ENCODE results near the gene MACROD1. TPM values are rescaled to one million over a fixed set of nuclear protein-coding genes. Genes with fewer than 3 reads are reported as not detected.

The MACROD1 gene
- total RNA-seq, 2 experiments from 2014 or later: 6.0 to 6.3 TPM

DNA sequence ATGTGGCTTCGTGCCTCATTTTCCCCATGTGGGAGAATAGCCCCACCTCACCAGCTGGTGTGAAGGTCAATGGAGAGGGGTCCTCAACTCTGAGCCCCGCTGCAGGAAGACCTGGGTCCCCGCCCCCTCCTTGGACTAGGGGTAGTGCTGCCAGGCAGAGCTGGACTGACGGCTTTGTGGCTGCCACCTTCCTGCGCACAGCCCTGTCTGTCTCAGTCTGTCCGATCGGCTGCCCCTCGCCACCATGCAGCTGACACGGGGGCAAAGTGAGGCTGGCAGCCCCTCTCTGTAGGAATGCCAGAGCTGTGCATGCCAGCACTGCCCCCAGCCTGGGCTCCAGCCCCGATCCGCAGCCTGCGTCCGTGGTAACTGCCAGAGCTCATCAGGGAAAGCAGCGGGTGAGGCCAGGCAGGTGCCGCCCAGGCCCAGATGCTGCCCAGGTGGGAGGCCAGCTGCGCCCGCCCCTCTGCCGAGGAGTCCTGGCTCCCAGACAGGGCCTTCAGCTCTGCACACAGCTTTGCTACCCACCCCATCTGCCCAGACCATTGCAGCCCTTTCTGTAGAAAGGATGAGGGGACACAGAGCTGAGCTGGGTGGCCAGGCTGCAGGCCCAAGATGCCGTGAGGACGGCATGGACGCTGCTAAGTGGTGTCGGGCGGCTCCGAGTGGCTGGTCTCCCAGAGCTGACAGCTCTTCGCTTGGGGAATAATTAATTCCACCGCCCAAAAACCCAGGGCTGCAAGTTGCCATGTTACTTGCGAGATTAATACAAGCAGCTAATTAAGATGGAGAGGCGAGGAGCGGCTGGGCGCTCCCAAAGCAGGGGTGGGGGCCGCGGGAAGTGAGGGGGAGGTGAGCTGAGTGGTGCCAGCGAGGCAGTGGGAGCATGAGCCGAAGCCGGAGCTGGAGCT lies 149.7 kb downstream of the MACROD1 start:
- no peaks in the 10 kb centered on the region for H3K4me1 ChIP-seq (ENCODE audit: insufficient read depth, low read length)
- intact Hi-C loops (cut with DNase I, micrococcal nuclease): no loop called here
- TF ChIP-seq, protein P1, sequence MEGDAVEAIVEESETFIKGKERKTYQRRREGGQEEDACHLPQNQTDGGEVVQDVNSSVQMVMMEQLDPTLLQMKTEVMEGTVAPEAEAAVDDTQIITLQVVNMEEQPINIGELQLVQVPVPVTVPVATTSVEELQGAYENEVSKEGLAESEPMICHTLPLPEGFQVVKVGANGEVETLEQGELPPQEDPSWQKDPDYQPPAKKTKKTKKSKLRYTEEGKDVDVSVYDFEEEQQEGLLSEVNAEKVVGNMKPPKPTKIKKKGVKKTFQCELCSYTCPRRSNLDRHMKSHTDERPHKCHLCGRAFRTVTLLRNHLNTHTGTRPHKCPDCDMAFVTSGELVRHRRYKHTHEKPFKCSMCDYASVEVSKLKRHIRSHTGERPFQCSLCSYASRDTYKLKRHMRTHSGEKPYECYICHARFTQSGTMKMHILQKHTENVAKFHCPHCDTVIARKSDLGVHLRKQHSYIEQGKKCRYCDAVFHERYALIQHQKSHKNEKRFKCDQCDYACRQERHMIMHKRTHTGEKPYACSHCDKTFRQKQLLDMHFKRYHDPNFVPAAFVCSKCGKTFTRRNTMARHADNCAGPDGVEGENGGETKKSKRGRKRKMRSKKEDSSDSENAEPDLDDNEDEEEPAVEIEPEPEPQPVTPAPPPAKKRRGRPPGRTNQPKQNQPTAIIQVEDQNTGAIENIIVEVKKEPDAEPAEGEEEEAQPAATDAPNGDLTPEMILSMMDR (IDR thresholded peaks at IDR 0.05): no peak

DNA sequence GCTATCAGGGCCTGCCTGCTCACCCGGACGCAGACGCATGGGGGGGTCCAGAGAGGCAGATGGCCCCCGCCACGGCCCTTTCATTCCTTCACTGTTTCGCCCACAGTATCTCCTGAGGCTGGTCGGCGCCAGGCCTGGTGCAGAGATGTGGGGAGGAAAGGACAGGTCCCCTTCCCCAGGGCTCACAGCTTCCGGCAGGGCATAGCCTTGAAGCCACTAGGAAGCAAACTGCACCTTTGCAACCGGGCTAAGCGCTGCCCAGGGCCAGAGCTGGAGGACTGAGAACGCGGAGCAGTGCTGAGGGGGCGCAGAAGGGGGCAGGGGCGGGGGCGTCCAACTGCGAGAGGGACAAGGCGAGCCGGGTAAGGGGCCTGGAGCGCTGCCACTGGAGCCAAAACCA lies 150.4 kb downstream of the MACROD1 start:
- H3K4me3 Mint-ChIP-seq: no peak overlapping the region
- CTCF ChIA-PET: no interaction called here

More for the DNA sequence above, 149.7 kb downstream of the MACROD1 start:
- H3K27ac Mint-ChIP-seq: no peak overlapping the region
- POLR2A ChIA-PET: interaction anchor here (0.7 kb wide), 1 partner anchor 12 kb away, joined by 3 read pairs; no protein-coding TSS in a partner anchor
- peaks cover 2% of the 10 kb centered on the region for H3K27me3 Mint-ChIP-seq
- CTCF ChIA-PET: no interaction called here
- H3K9me3 ChIP-seq (ENCODE audit: control insufficient read depth in 1 of 2, insufficient read depth in 1 of 2, low read length in 2 of 2): peaks cover 0 to 6% of the 10 kb centered on the region in 2 experiments
- H3K27me3 ChIP-seq (ENCODE audit: control insufficient read depth in 1 of 2, insufficient read depth in 2 of 2, low read length in 2 of 2): no peaks in the 10 kb centered on the region
- H3K4me3 Mint-ChIP-seq: no peak overlapping the region
- no peak for ATAC-seq (ENCODE audit: poor library complexity)
- no peaks in the 10 kb centered on the region for H3K36me3 ChIP-seq (ENCODE audit: insufficient read depth, low read length)
- H3K4me1 Mint-ChIP-seq (ENCODE audit: low read depth): no peaks in the 10 kb centered on the region
- no peak overlapping the region for H3K27ac ChIP-seq (ENCODE audit: low read depth in 1 of 2, low read length in 2 of 2)
- DNase-seq: no peak
- no peak overlapping the region for H3K4me3 ChIP-seq (ENCODE audit: low read length)
- no peaks in the 10 kb centered on the region for H3K36me3 Mint-ChIP-seq (ENCODE audit: low read depth)
- H3K9me3 Mint-ChIP-seq: no peaks in the 10 kb centered on the region

DNA sequence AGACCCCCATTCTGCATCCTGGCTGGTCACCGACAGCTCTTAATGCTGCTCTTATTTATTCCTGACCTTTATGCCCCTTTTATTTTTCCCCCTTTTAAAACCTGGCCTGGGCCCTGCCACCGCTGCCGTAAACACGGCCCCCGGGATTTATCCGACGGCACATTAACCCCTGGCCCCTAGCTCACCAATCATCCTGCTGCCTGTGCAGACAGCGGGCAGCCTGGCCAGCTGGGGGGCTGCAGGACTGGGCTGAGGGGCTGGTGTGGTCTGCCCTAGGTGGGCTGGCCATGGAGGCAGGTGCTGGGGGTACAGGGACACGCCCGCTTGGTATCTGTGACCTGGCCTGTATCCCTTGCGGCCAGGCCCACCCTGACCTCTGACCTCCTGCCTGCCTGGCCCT lies 151.6 kb downstream of the MACROD1 start:
- H3K4me1 ChIP-seq (ENCODE audit: insufficient read depth, low read length): no peaks in the 10 kb centered on the region
- Mint-ChIP-seq H3K36me3 (ENCODE audit: low read depth) (no peaks in the 10 kb centered on the region), H3K4me1 (ENCODE audit: low read depth) (no peaks in the 10 kb centered on the region), H3K27me3 (peaks cover 3% of the 10 kb centered on the region), H3K4me3 (no peak overlapping the region), H3K9me3 (no peaks in the 10 kb centered on the region), H3K27ac (no peak overlapping the region)
- ChIA-PET POLR2A (no interaction called here), CTCF (no interaction called here)
- no peak overlapping the region for H3K4me3 ChIP-seq (ENCODE audit: low read length)
- peaks cover 3 to 4% of the 10 kb centered on the region in 2 experiments for H3K27me3 ChIP-seq (ENCODE audit: control insufficient read depth in 1 of 2, insufficient read depth in 2 of 2, low read length in 2 of 2)
- intact Hi-C loops (cut with DNase I, micrococcal nuclease): no loop called here
- DNase-seq: no peak
- TF ChIP-seq, protein P1 (IDR thresholded peaks at IDR 0.05): no peak
- no peaks in the 10 kb centered on the region for H3K36me3 ChIP-seq (ENCODE audit: insufficient read depth, low read length)
- no peak overlapping the region for H3K27ac ChIP-seq (ENCODE audit: low read depth in 1 of 2, low read length in 2 of 2)
- peaks cover 8 to 24% of the 10 kb centered on the region in 2 experiments for H3K9me3 ChIP-seq (ENCODE audit: control insufficient read depth in 1 of 2, insufficient read depth in 1 of 2, low read length in 2 of 2)
- no peak for ATAC-seq (ENCODE audit: poor library complexity)

More for the DNA sequence above, 150.4 kb downstream of the MACROD1 start:
- Histone ChIP-seq H3K4me1 (ENCODE audit: insufficient read depth, low read length) (no peaks in the 10 kb centered on the region), H3K27ac (ENCODE audit: low read depth in 1 of 2, low read length in 2 of 2) (no peak overlapping the region), H3K4me3 (ENCODE audit: low read length) (no peak overlapping the region), H3K9me3 (ENCODE audit: control insufficient read depth in 1 of 2, insufficient read depth in 1 of 2, low read length in 2 of 2) (peaks cover 4 to 12% of the 10 kb centered on the region in 2 experiments), H3K36me3 (ENCODE audit: insufficient read depth, low read length) (no peaks in the 10 kb centered on the region), H3K27me3 (ENCODE audit: control insufficient read depth in 1 of 2, insufficient read depth in 2 of 2, low read length in 2 of 2) (no peaks in the 10 kb centered on the region)
- no peaks in the 10 kb centered on the region for H3K4me1 Mint-ChIP-seq (ENCODE audit: low read depth)
- H3K36me3 Mint-ChIP-seq (ENCODE audit: low read depth): no peaks in the 10 kb centered on the region
- no peak overlapping the region for H3K27ac Mint-ChIP-seq
- TF ChIP-seq, protein P1 (IDR thresholded peaks at IDR 0.05): no peak
- no peaks in the 10 kb centered on the region for H3K9me3 Mint-ChIP-seq
- ATAC-seq (ENCODE audit: poor library complexity) (no peak), DNase-seq (no peak)
- H3K27me3 Mint-ChIP-seq: peaks cover 3% of the 10 kb centered on the region
- intact Hi-C loops (cut with DNase I, micrococcal nuclease): no loop called here
- POLR2A ChIA-PET: no interaction called here
